ENCODE data around the gene MX2.
"Not testable (repeated sequence)": the region's sequence is repeated elsewhere in the genome, so short reads cannot be mapped to it uniquely, and the experiment has no call there.

DNA sequence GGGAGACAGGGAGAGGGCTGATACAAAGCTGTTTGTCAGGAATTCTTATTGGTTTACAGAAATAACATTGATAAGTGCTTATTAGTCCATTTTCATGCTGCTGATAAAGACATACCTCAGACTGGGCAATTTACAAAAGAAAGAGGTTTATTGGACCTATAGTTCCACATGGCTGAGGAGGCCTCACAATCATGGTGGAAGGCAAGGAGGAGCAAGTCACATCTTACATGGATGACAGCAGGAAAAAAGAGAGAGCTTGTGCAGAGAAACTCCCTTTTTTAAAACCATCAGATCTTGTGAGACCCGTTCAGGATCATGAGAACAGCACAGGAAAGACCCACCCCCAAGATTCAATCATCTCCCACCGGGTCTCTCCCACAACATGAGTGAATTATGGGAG, 55.7 kb downstream of the MX2 start:
- TF ChIP-seq, protein P1, sequence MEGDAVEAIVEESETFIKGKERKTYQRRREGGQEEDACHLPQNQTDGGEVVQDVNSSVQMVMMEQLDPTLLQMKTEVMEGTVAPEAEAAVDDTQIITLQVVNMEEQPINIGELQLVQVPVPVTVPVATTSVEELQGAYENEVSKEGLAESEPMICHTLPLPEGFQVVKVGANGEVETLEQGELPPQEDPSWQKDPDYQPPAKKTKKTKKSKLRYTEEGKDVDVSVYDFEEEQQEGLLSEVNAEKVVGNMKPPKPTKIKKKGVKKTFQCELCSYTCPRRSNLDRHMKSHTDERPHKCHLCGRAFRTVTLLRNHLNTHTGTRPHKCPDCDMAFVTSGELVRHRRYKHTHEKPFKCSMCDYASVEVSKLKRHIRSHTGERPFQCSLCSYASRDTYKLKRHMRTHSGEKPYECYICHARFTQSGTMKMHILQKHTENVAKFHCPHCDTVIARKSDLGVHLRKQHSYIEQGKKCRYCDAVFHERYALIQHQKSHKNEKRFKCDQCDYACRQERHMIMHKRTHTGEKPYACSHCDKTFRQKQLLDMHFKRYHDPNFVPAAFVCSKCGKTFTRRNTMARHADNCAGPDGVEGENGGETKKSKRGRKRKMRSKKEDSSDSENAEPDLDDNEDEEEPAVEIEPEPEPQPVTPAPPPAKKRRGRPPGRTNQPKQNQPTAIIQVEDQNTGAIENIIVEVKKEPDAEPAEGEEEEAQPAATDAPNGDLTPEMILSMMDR (IDR thresholded peaks at IDR 0.05): not testable (repeated sequence)
- not testable (repeated sequence) for TF ChIP-seq POLR2A (IDR thresholded peaks at IDR 0.05)

All from Peyer's patch (tissue), 4 donors.